ENCODE measurements around the gene ITSN2.
A peak's percentile ranks its signal among the peaks of the same experiment; 100 is the strongest.
"Not testable (repeated sequence)": the region's sequence is repeated elsewhere in the genome, so short reads cannot be mapped to it uniquely, and the experiment has no call there.

ITSN2 gene

DNA sequence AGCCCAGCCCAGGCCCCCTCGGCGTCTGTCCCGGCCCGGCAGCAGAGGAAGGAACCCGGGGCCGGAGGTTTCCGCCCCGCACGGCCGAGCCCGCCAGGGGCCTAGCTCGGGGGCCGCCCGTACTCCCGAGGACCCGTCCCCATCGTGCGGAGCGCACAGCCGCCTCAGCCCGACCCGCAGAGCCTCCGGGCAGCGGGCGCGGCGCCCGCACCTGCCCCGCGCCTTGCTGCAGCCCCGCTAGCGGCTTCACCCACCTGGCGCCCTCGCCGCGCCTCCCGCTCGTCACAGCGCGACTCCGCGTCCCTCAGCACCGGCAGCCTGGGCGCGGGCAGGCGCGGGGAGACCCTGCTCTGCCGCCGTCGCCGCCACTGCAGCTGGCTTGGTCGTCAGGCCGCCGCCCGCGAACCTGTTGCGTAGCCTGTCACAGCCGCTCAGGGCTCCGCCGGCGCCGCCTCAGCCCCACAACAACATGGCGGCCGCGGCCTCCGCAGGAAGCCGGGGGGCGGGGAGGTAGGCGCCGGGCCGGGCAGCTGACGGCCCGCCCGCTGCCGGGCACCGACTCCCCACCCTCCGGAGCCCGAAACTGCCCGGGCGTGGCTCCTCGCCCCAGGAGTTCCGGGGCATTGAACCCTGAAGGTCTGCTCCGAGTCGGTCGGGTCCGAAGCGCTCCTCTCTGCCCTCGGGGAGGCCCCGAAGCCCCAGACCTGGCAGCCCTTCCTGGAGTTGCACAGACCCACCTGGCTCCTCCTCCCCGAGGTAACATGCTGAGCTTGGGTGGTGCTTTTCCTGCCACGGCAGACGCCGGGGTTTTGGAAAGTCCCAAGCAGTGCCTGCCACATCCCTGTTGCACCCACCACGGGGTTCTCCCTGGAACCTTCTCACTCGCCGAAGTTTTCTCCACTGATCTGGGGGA lies at the start of gene ITSN2:
TSS of gene ITSN2 (minus strand) at position 487 of the 913 bp plus-strand sequence. CDS start 32,454 bp downstream, outside the sequence.
- peak; percentile 60 for DNase-seq

DNA sequence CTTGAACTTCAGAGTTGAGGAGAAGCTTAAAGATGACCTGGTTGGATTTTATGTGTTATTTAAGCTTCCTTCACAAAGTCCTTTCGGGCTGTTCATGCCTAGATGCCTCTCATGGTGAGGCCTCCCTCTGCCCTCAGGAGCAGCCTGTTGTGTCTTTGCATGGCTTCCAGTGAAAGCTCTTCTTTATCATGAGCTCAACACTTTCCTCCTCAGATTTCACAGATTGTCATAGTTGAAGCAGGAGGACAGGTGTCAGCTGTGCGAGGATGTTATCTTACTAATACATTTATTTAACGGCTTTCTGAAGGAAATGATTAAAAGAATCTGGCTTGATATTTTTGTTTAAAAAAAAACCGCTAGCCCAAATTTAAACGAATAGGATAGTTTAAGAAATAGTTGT lies 48.8 kb upstream of the ITSN2 start:
- no peak for DNase-seq

- not testable (repeated sequence) for DNase-seq
Observed at GRCh38 chr2:24408704-24409103, 48.4 kb upstream of the ITSN2 start.

- no peak for DNase-seq
Observed at GRCh38 chr2:24404491-24404921, 44.2 kb upstream of the ITSN2 start.

DNA sequence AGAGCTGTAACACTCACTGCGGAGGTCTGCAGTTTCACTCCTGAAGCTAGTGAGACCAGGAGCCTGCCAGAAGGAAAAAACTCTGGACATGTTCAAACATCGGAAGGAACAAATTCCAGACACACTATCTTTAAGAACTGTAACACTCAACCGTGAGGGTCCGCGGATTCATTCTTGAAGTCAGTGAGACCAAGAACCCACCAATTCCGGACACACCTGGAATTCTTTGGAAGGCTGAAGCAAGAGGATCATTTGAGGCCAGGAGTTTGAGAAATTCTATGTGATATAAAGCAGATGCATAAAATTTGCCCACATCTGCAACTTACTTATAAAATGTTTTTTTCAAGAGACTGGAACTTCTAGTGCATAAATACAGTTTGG lies 43.5 kb upstream of the ITSN2 start:
- no peak for DNase-seq

DNA sequence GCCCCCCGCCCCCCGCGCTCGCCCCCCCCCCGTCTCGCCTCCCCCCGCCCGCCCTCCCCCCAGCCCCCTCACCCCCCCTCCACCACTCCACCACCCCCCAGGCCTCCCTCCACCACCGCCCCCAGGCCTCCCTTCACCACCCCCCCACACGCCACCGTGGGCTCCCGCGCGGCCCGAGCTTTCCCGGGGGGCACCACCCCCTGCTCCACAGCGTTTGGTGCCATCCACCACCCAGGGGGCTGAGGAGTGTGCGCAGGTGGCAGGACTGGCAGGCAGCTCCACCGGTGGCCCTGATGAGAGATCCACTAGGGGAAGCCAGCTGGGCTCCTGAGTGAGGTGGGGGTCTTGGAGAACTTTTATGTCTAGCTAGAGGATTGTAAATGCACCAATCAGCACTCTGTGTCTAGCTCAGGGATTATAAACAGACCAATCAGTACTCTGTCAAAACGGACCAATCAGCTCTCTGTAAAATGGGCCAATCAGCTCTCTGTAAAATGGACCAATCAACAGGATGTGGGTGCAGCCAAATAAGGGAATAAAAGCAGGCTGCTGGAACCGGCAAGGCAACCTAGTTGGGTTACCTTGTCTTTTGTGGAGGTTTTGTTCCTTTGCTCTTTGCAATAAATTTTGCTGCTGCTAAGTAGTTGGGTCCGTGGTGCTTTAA lies 43.0 kb upstream of the ITSN2 start:
- DNase-seq, result no peak

DNA sequence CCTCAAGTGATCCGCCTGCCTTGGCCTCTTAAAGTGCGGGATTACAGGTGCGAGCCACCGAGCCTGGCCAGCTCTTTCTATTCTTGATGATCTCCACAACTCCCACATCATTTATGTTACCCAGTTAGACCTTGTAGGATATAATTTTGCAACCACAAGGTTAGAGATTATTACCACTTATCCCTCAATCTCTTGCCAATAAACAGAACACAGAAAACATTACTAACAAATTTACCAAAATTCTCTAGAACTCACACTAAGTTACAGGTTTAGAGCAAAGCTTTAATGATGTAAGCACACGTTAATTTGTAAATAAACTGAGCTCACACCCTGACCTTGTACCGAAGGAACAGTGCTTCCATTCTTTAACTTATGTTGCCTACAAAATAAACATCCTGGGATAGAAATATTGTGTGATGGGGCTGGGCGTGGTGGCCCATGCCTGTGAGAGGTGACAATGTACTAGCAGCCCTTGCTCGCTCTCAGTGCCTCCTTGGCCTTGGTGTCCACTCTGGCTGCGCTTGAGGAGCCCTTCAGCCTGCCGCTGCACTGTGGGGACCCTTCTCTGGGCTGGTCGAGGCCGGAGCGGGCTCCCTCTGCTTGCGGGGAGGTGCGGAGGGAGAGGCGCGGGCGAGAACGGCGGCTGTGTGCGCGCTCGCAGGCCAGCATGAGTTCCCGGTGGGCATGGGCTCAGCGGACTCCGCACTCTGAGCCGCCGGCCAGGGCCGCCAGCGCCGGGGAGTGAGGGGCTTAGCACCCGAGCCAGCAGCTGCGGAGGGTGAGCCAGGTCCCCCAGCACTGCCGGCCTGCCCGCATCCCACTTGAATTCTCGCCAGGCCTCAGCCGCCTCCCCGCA lies 42.1 kb upstream of the ITSN2 start:
- DNase-seq, result no peak

DNA sequence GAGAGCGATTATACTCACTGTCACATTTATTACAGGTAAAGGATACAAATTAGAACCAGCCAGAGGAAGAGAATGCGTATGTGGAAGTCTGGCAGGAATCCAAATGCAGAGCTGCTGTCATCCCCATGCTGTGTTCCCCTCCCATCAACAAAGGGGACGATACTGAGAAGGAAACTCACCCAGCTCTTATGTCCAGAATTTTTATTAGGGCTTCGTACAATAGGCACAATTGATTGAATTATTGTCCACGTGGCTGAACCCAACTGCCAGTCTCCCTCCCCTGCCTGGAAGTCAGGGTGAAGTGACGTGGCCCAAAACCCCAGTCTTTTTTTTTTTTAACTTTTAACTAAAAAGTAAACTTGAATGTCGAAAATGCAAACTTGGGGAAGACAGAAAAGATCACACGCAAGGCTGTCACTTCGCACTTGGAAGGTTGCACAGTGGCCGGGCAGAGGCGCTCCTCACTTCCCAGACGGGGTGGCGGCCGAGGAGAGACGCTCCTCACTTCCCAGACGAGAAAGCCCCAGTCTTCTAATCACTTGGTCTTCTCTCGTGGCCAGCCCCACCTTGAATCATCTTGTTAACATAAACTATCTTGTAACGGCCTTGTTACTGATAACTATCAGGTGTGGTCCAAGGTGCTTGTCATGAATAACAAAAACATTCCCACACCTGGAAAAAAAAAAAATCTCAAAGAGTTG lies 40.0 kb upstream of the ITSN2 start:
- DNase-seq, result peak; percentile 69

DNA sequence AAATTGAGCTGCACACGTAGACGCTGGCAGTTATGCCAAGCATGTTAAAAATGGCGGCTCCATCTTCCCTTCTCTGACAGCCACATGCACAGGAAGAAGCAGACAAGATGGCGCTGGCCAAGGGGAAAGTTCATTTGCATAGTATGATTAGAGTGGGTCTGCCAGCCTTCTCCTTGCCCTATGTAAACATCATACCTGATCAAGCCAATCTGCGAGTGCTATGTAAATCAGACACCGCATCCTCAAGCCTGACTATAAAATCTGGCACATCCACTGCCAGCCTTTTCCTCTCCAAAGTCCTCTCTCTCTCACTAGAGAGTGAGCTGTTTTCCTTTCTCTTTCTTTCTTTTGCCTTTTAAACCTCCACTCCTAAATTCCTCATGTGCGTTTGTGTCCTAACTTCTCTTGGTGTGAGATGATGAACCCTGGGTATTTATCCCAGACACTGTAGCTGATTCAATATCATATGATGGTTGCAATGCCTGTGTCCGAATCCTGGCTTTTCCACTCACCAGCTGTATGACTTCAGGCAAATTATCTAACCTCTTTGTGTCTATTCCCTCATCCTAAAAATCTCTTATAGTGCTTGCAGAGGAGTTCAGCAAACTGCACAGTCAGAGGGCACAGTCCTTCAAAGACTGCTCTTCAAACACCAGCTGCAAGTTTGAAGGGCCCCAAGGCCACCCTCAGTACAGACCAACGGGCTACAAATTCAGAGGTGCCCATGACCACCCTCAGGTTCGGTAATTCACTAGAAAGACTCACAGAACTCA lies 39.3 kb upstream of the ITSN2 start:
- peak; percentile 82 for DNase-seq

GRCh38 chr2:24394998-24395397 lies 34.7 kb upstream of the ITSN2 start:
- no peak for DNase-seq

- no peak for DNase-seq
Observed at GRCh38 chr2:24392542-24393059, 32.3 kb upstream of the ITSN2 start.

- DNase-seq, result no peak
Observed at GRCh38 chr2:24385366-24385765, 25.0 kb upstream of the ITSN2 start.

GRCh38 chr2:24382363-24383073 lies 22.2 kb upstream of the ITSN2 start:
- peak; percentile 5 for DNase-seq

- no peak for DNase-seq
Observed at GRCh38 chr2:24380820-24381219, 20.5 kb upstream of the ITSN2 start.

DNA sequence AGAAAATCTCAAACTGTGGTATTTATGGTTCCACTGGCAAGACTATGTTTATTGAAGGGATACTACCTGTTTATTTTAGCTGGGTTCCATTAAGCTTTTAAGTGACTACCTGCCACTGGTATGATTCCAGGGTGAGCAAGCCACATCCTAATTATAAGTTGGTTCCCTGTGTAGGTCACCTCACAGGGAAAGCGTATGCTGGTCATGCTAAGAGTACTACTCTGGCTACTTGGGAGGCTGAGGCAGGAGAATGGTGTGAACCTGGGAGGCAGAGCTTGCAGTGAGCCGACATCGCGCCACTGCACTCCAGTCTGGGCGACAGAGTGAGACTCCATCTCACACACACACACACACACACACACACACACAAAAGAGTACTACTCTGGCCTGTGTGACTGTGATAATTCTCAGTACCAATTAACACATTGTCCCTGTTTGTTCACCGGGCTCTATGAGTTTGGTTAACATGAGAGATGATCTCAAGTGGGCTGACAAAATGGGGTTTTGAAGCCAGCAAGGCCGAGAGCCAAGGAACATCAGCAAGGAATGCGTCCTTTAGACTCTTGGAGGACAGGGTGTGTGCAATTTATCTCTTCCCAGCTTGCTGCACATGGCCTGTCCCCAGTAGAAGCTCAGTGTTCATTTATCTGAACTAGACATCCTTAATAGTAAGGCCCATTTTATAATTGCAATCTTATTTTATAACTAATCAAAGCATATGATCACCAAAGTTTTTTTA lies 15.2 kb upstream of the ITSN2 start:
- no peak for DNase-seq

DNA sequence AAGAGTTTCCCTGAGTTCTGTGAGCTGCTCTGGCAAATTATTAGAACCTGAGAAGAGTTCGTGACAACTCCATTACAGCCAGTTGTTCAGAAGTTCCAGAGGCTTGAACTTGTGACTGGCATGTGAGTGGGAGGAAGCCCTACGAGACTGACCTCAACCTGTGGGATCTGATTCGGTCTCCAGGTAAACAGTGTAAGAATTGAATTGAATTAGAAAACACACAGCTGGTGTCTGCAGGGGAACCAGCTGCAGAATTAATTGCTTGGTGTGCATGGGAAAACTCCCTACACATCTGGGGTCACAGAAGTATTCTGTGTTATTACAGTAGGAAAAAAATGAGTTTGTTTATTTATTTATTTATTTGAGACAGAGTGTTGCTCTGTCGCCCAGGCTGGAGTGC lies 14.0 kb upstream of the ITSN2 start:
- DNase-seq, result no peak

- no peak for DNase-seq
Observed at GRCh38 chr2:24372033-24372432, 11.7 kb upstream of the ITSN2 start.

DNA sequence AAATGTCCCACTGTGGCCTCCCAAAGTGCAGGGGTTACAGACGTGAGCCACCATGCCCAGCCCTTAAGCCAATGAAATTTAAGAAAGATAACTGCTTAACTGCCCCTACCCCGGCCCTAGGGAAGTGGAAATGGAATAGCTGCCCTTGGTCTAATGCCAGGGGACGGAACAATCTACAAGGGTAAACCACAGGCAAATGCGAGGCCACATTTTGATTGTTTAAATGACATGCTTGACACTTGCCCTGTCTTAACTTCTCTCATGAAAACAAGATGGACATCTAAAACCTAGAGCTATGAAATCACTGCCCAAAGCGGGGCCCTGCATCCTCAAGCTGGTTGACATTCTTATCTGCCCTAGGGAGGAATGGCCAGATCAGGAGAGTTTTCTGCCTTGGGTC lies 5.5 kb upstream of the ITSN2 start:
- no peak for DNase-seq

DNA sequence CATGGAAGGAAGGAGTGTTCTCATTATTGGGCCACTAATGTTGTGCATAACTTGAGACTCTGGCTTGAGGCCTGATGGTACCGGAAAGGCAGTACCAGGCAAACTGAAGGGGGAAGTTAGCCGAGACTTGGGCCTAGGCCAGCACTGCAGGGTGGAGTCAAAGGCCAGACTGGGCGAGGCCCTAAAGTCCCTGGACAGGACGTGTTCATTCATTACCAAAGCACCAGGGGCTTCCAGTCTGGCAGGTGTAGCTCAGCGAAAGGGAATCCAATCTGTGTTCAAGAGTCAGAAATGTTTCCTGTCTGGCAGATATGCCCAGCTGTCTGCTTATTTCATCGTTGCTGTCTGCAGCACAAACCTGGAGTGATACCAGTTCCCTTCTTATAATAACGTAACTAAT lies 4.7 kb upstream of the ITSN2 start:
- peak; percentile 19 for DNase-seq

DNA sequence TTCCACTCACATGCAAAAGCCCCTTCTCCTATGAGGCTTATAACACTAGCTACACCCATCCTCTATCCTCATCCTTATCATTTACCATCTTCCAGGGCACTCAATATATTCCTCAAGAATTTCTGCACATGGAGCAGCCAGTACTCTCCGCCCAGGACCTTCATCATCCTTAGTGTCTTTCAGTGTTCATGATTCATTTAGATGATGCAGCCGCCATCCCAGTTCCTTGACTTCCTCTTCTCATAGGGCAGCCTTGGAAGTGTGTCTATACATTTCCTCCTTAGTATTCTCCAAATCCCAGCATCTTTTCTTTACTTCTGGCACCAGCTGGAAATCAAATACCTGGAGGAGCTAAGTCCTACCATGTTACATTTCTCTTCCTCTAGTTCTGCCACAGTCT lies 3.0 kb upstream of the ITSN2 start:
- no peak for DNase-seq

Data from NCI-H510A (cell line).